Measurements from ENCODE around the gene FBXO3. TPM values are rescaled to one million over a fixed set of nuclear protein-coding genes. Genes with fewer than 3 reads are reported as not detected.
A peak's percentile ranks its signal among the peaks of the same experiment; 100 is the strongest.

Gene FBXO3
- total and polyA plus RNA-seq, 9 of the 15 experiments (the other 6 are each of a cell fraction or from before 2014, with no cell fraction given) = 11.6 to 59.3 (median 29.2) TPM

DNA sequence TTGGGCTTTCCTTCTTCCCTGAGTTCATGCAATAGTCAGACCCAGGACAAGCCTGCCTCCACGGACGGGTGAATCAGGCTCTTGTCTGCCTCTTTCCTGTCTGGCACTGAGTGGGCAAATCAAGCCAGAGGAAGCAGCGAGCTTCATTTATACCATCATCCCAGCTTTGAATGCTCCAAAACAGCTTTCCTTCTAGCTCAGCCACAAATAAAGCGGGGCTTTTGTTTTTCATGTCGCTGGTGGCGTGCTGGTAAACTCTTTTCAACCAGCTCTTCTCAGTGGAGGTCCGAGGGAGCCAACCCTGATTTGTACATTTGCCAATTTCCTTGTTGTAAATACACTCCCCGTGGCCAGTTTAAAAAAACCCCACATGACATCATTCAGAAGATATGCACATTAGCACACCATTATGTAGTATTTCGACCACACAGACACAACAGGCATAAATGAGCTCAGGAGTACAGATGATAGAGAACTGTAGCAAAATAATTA is 82.3 kb downstream of the FBXO3 start (continued):
- TF ChIP-seq BRCA1 (IDR thresholded peaks at IDR 0.05) (no peak), BRCA1 (CRISPR knock-in tag; IDR thresholded peaks at IDR 0.05) (no peak), GTF2A2 (tag; IDR thresholded peaks at IDR 0.05) (no peak), HNRNPK (IDR thresholded peaks at IDR 0.05; ENCODE audit: low read depth, low read length, poor library complexity, severe bottlenecking) (no peak), ZNF384 (IDR thresholded peaks at IDR 0.05; ENCODE audit: low read depth, low read length) (peak; percentile 63; the same call in 1 of the 2 replicates)

DNA sequence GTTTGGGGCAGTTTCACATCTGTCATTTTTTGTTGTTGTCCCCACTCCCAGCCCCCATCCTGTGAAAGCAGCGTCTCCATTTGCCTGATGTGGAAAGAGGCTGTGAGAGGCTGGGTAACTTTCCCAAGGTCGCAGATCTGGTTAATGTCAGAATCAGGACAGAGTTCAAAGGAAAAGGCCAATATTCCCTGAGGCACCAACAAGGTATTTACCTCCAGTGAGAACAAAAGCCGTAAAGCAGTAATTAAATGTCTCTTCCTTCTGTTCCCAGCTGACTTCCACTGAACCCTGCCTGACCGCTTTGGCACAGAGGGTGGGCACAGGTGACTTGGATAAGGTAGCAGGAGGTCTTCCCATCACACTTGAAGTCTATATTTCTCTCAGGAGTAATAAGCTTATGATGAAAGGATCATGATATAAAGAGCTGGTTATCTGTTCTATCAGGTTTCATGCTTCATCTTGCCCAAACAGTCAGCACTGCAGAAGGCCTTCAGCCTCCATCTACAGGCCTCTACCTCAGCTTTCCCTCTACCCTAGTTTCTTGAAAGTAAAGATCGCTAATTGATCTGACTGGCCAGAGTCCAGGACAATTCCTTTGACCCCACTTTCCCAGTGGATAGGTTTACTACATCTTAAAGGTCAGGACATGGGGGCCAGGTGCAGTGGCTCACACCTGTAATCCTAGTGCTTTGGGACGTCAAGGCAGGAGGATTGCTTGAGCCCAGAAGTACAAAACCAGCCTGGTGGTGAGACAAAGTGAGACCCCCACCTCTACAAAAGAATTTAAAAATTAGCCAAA is 83.1 kb downstream of the FBXO3 start:
- in situ Hi-C loops (cut with MboI) = no loop called here
- TF ChIP-seq, protein P1, sequence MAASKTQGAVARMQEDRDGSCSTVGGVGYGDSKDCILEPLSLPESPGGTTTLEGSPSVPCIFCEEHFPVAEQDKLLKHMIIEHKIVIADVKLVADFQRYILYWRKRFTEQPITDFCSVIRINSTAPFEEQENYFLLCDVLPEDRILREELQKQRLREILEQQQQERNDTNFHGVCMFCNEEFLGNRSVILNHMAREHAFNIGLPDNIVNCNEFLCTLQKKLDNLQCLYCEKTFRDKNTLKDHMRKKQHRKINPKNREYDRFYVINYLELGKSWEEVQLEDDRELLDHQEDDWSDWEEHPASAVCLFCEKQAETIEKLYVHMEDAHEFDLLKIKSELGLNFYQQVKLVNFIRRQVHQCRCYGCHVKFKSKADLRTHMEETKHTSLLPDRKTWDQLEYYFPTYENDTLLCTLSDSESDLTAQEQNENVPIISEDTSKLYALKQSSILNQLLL (CRISPR knock-in tag; IDR thresholded peaks at IDR 0.05; ENCODE audit: borderline replicate concordance) = no peak
- TF ChIP-seq, protein P2, sequence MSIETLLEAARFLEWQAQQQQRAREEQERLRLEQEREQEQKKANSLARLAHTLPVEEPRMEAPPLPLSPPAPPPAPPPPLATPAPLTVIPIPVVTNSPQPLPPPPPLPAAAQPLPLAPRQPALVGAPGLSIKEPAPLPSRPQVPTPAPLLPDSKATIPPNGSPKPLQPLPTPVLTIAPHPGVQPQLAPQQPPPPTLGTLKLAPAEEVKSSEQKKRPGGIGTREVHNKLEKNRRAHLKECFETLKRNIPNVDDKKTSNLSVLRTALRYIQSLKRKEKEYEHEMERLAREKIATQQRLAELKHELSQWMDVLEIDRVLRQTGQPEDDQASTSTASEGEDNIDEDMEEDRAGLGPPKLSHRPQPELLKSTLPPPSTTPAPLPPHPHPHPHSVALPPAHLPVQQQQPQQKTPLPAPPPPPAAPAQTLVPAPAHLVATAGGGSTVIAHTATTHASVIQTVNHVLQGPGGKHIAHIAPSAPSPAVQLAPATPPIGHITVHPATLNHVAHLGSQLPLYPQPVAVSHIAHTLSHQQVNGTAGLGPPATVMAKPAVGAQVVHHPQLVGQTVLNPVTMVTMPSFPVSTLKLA (conservative IDR thresholded peaks at IDR 0.05) = no peak

More for the DNA sequence above, 83.1 kb downstream of the FBXO3 start:
- FAIRE-seq = no peak
- BruUV-seq (replicated peaks) = no TSS peak
- H3K4me1 ChIP-seq (replicated peaks in 1 of 2; ENCODE audit: control insufficient read depth in 2 of 2, insufficient read depth in 2 of 2, low read length in 2 of 2) = peaks cover 5 to 10% of the 10 kb centered on the region in 2 experiments; a peak in 4 of 5 replicates
- no peaks in the 10 kb centered on the region for H3K36me3 ChIP-seq (ENCODE audit: control insufficient read depth, insufficient read depth, low read length)
- intact Hi-C loops (cut with micrococcal nuclease) = no loop called here
- ATAC-seq = no peak
- no peaks in the 10 kb centered on the region for H3K9me1 ChIP-seq (ENCODE audit: control insufficient read depth, insufficient read depth, low read length)
- no peaks in the 10 kb centered on the region for H3K79me2 ChIP-seq (ENCODE audit: control insufficient read depth, insufficient read depth, low read length)
- 48% methylated on average over 6 of the region's 6 CpGs for WGBS (ENCODE audit: insufficient coverage, low coverage, missing lambda C conversion rate)
- peaks cover 4 to 27% of the 10 kb centered on the region in 2 experiments for H3K27me3 ChIP-seq (ENCODE audit: control insufficient read depth in 2 of 2, insufficient read depth in 2 of 2, low read length in 2 of 2)
- DNase-seq (ENCODE audit: extremely low read depth in 1 of 4, low spot score in 3 of 4) = no peak
- H4K20me1 ChIP-seq (replicated peaks; ENCODE audit: control insufficient read depth, insufficient read depth, low read length) = no peaks in the 10 kb centered on the region
- no peak overlapping the region for H3K4me2 ChIP-seq (ENCODE audit: insufficient read depth, low read length)
- no peak overlapping the region for H3K9ac ChIP-seq (ENCODE audit: insufficient read depth in 1 of 2, low read depth in 2 of 2, low read length in 2 of 2)
- H3K9me3 ChIP-seq (replicated peaks; ENCODE audit: control insufficient read depth, insufficient read depth, low read depth, low read length) = no peaks in the 10 kb centered on the region
- no peak overlapping the region for H3K4me3 ChIP-seq
- no peak overlapping the region for H3K27ac ChIP-seq (ENCODE audit: extremely low read depth, low read depth, low read length)
- ChIA-PET CTCF (ENCODE audit: low intra/inter-chr PET ratio) (no interaction called here), POLR2A (interaction anchor here (0.6 to 2.0 kb wide), 3 partner anchors 10 to 679 kb away, joined by 3 to 7 read pairs (median 7); no protein-coding TSS in a partner anchor)
- H2AFZ ChIP-seq (ENCODE audit: low read depth, low read length) = peak overlapping the region; percentile 12; the same call in 1 of the 2 replicates
